Adrenal gland (tissue), 5 donors: ENCODE measurements around the gene ITPKB.
"Not testable (repeated sequence)": the region's sequence is repeated elsewhere in the genome, so short reads cannot be mapped to it uniquely, and the experiment has no call there.

Experiments
- POLR2A ChIP-seq, 2 donors: fragments of 450-650 bp; IDR thresholded peaks; one replicate each; pipeline ENCODE4 v1.6.1; 2017; ENCODE audit warnings: antibody characterized with exemption in 2 of 2, mild to moderate bottlenecking in 2 of 2, moderate library complexity in 1 of 2
- TF ChIP-seq, protein P1 (sequence below), 6 experiments: fragments of 450-650 bp in 4 of 6; fragments of 200-600 bp in 2 of 6; sonication (generic) in 1 of 6; IDR thresholded peaks; 1 replicate in 5 of 6; 2 replicates in 1 of 6; pipeline versions ENCODE4 v1.5.1 to v1.8.0; 2016 to 2021; ENCODE audit warnings: antibody characterized with exemption in 6 of 6, mild to moderate bottlenecking in 2 of 6, moderate library complexity in 1 of 6
- donor health status: DM: no; HTN: no; CAD: no.

DNA sequence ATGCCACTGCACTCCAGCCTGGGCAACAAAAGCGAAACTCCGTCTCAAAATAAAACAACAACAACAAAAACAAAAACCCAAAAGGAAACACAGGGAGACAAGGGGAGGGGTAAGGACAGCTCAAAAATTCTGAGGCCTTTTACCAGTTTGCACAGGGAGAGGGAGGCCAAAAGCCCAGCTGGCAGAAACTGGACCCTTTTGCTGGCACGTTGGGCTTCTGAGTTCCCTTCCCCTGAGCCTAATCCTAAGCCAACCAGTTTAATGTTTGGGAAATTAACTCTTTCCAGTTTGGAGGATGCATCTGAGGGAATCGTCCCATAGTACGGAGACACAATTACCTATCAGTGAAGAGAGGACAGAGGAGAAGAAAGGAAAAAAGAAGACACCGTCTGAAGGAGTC, 127.1 kb downstream of the ITPKB start:
- TF ChIP-seq, protein P1, sequence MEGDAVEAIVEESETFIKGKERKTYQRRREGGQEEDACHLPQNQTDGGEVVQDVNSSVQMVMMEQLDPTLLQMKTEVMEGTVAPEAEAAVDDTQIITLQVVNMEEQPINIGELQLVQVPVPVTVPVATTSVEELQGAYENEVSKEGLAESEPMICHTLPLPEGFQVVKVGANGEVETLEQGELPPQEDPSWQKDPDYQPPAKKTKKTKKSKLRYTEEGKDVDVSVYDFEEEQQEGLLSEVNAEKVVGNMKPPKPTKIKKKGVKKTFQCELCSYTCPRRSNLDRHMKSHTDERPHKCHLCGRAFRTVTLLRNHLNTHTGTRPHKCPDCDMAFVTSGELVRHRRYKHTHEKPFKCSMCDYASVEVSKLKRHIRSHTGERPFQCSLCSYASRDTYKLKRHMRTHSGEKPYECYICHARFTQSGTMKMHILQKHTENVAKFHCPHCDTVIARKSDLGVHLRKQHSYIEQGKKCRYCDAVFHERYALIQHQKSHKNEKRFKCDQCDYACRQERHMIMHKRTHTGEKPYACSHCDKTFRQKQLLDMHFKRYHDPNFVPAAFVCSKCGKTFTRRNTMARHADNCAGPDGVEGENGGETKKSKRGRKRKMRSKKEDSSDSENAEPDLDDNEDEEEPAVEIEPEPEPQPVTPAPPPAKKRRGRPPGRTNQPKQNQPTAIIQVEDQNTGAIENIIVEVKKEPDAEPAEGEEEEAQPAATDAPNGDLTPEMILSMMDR (IDR thresholded peaks at IDR 0.05) = not testable (repeated sequence)
- not testable (repeated sequence) for TF ChIP-seq POLR2A (IDR thresholded peaks at IDR 0.05)
